Tibial artery (tissue), 4 donors: Measurements from ENCODE around the gene FER.

ENCODE experiments used
- DNase-seq, 2 donors: peaks; one replicate each; pipeline ENCODE4 v3.0.0-alpha.2; 2019
- H3K27ac ChIP-seq, 2 donors: fragments of 200-600 bp; sonication (generic) in 1 of 2; 1 replicate in 1 of 2; 2 replicates in 1 of 2; pipeline ENCODE4 v1.5.1; 2018 to 2019; ENCODE audit warnings: mild to moderate bottlenecking in 1 of 2
- H3K27me3 ChIP-seq, 2 donors: fragments of 200-600 bp; sonication (generic) in 1 of 2; one replicate each; pipeline versions ENCODE4 v1.5.1 to v1.6.0; 2016 to 2019
- H3K36me3 ChIP-seq, 3 donors: fragments of 200-600 bp; sonication (generic) in 2 of 3; one replicate each; pipeline ENCODE4 v1.5.1; 2016 to 2019; ENCODE audit warnings: mild to moderate bottlenecking in 2 of 3
- H3K4me1 ChIP-seq, 4 donors: fragments of 200-600 bp; sonication (generic) in 2 of 4; 1 replicate in 3 of 4; 2 replicates in 1 of 4; pipeline ENCODE4 v1.5.1; 2016 to 2019
- H3K4me3 ChIP-seq, 2 donors: fragments of 200-600 bp; sonication (generic) in 1 of 2; 1 replicate in 1 of 2; 2 replicates in 1 of 2; pipeline ENCODE4 v1.5.1; 2018 to 2019; ENCODE audit warnings: mild to moderate bottlenecking in 2 of 2
- H3K9me3 ChIP-seq, 3 donors: fragments of 200-600 bp; sonication (generic) in 1 of 3; one replicate each; pipeline ENCODE4 v1.5.1; 2016 to 2019
- CTCF ChIP-seq, 2 experiments: fragments of 200-600 bp in 1 of 2; fragments of 450-650 bp in 1 of 2; IDR thresholded peaks; one replicate each; pipeline ENCODE4 v1.5.1; 2017 to 2019; ENCODE audit warnings: antibody characterized with exemption in 2 of 2, mild to moderate bottlenecking in 1 of 2, moderate library complexity in 1 of 2
- intact Hi-C: fragments of 100-400 bp; cut with DNase I; formaldehyde crosslinking; loops from one replicate; pipeline ENCODE4 v1.15.0; 2023; ENCODE audit warnings: low total_unique reads

FER gene

GRCh38 chr5:109146591-109146990 is 398.9 kb downstream of the FER start:
- DNase-seq, result no peak
- peaks cover 0 to 35% (median 0%) of the 10 kb centered on the region in 4 donors for H3K4me1 ChIP-seq
- no peak overlapping the region for H3K4me3 ChIP-seq
- no peaks in the 10 kb centered on the region for H3K9me3 ChIP-seq
- no peak for TF ChIP-seq CTCF (IDR thresholded peaks at IDR 0.05)
- intact Hi-C loops, result no loop called here
- no peaks in the 10 kb centered on the region for H3K36me3 ChIP-seq
- H3K27ac ChIP-seq, result no peak overlapping the region
- no peaks in the 10 kb centered on the region for H3K27me3 ChIP-seq

GRCh38 chr5:109152565-109152964 is 404.9 kb downstream of the FER start:
- H3K36me3 ChIP-seq, result no peaks in the 10 kb centered on the region
- H3K4me3 ChIP-seq, result no peak overlapping the region
- H3K9me3 ChIP-seq, result no peaks in the 10 kb centered on the region
- no peak for TF ChIP-seq CTCF (IDR thresholded peaks at IDR 0.05)
- DNase-seq, result no peak
- H3K27me3 ChIP-seq, result no peaks in the 10 kb centered on the region
- intact Hi-C loops, result no loop called here
- no peak overlapping the region for H3K27ac ChIP-seq
- no peaks in the 10 kb centered on the region for H3K4me1 ChIP-seq

- Histone ChIP-seq H3K27ac (no peak overlapping the region), H3K4me1 (no peaks in the 10 kb centered on the region), H3K9me3 (no peaks in the 10 kb centered on the region), H3K36me3 (no peaks in the 10 kb centered on the region), H3K27me3 (no peaks in the 10 kb centered on the region), H3K4me3 (no peak overlapping the region)
- intact Hi-C loops, result no loop called here
- no peak for DNase-seq
- TF ChIP-seq CTCF (IDR thresholded peaks at IDR 0.05), result no peak
Observed at GRCh38 chr5:109155625-109156024, 407.9 kb downstream of the FER start.

GRCh38 chr5:109156885-109157284 is 409.2 kb downstream of the FER start:
- no peak for DNase-seq
- Histone ChIP-seq H3K36me3 (no peaks in the 10 kb centered on the region), H3K4me3 (no peak overlapping the region), H3K27ac (no peak overlapping the region), H3K4me1 (peaks cover 0 to 6% (median 0%) of the 10 kb centered on the region in 4 donors), H3K9me3 (no peaks in the 10 kb centered on the region), H3K27me3 (no peaks in the 10 kb centered on the region)
- intact Hi-C loops, result no loop called here
- no peak for TF ChIP-seq CTCF (IDR thresholded peaks at IDR 0.05)

- H3K27me3 ChIP-seq, result no peaks in the 10 kb centered on the region
- no peak overlapping the region for H3K27ac ChIP-seq
- intact Hi-C loops, result no loop called here
- no peak for TF ChIP-seq CTCF (IDR thresholded peaks at IDR 0.05)
- no peaks in the 10 kb centered on the region for H3K9me3 ChIP-seq
- no peak overlapping the region for H3K4me3 ChIP-seq
- peaks cover 0 to 16% (median 0%) of the 10 kb centered on the region in 4 donors for H3K4me1 ChIP-seq
- no peaks in the 10 kb centered on the region for H3K36me3 ChIP-seq
- DNase-seq, result no peak
Observed at GRCh38 chr5:109160468-109160867, 412.8 kb downstream of the FER start.
